GM19324 (cell line): ENCODE data around the gene ICAM5.
"Not testable (repeated sequence)": the region's sequence is repeated elsewhere in the genome, so short reads cannot be mapped to it uniquely, and the experiment has no call there.

Experiments
- ATAC-seq: cut with Tn5 transposase; IDR thresholded peaks from one replicate; pipeline ENCODE4 v1.9.1; 2021; ENCODE audit warnings: mild to moderate bottlenecking, moderate library complexity; ENCODE audit not compliant: unreplicated experiment, low FRiP score

ICAM5 gene

DNA sequence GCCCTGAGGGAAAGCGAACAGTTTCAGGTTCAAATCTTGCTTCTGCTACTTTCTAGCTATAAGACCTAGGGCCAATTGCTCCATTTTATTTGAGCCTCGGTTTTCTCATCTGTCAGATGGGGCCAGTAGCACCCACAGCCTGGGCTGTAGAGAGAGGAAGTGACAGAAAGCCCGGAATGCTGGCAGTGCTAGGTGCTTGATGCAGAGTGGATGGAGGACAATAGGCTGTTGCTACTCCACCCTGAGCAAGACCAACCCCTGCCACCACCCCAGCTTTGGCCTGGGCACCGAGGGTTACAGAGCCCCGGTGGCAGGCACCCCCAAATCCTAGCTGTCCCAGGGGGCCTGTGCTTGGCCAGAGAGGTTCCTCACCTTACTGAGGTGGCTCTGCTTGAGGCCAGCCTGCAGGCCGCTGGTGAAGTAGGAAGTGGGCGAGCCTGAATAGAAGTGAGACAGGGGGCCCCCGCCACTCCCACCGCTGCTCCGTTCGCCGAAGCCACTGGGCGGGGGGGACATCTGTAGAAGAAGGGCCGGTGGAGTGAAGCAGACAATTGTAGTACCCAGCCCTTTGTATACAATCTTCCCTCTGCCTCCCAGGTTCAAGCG, 28.2 kb downstream of the ICAM5 start:
- ATAC-seq, result no peak

DNA sequence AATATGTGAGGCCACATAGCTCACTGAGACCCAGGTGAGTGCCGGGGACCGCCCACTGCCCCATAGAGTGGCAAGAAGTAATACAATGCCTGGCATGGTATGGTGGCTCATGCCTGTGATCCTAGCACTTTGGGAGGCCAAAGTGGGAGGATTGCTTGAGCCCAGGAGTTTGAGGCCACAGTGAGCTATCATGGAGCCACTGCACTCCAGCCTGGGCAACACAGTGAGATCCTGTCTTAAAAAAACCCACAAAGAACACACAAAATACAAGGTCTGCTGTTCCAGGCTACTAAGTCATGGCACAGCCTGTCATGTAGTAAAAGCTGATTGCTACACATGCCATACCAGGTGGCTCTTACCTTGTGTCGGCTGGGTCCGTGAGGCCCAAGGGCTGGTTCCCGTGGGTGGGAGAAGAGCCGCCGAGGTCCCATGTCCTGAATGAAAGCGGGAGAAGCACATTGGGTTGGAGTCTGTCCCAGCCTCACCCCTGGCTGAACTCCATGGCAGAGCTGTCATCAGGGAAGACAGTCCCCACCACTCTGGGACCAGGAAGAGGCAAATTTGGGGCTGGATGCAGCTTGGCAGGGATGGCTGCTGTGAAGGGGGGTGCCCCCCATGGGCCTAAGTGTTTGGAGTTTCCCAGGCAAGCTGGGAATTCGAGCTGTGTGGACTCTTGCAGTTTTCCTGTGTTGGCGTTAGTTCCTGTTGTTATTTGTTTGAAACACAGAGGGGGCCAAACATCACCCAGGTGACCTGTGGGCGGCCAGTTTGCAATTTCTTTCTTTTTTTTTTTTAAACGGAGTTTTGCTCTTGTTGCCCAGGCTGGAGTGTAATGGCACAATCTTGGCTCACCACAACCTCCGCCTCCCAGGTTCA, 29.3 kb downstream of the ICAM5 start:
- no peak for ATAC-seq

DNA sequence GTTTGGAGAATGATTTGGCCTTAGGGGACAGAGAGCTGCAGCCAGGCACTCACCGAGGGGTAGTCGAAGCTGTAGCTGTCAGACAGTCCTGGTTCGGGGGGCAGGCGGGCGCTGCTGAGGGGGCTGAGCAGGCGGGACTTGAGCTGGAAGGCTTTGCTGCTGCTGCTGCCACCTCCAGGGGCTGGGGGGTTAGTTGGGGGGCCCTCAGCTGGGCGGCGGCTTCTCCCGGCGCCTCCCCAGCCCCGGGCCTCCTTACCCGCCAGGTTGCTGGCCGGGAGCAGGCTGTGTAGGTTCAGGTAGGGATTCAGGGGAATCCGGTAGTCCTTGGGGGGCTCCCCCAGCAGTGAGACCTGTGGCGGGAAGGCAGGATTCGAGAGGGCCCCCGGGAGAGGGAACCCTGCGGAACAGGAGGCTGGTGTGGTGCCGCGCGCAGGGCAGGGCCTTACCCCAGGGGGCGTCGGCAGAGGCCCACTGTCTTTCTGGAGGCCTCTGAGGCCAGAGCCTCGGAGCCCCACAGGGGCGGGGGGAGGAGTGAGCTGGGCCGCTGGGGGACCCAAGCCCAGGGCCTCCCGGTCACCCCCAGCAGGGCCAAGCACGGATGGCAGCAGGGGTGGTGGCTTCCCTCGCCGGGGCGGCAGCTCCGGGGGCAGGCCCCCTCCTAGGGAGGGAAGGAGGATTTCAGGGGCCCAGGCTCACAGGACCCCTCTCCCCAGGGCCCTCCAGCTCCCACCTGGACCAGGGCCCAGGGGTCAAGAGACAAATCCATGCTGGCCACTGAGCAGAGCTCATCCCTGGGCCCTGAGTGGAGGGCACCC, 31.1 kb downstream of the ICAM5 start:
- no peak for ATAC-seq

DNA sequence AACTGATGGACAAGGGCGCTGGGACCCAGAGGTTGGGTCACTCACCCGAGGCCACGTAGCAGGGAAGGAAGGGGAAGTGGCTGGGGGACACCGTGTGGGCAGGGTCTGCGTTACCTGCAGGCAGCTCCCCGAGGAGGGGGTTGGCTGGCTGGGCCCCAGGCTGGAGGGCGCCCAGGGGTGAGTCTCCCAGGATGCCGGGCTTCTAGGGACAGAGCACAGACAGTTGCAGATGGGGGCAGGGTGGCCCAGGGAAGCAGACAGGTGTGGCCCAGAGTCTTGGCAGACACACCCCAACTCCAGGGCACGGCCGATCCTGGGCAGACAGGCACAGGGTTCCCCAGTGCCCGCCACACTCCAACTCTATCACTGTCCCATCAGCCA, 31.7 kb downstream of the ICAM5 start:
- no peak for ATAC-seq

DNA sequence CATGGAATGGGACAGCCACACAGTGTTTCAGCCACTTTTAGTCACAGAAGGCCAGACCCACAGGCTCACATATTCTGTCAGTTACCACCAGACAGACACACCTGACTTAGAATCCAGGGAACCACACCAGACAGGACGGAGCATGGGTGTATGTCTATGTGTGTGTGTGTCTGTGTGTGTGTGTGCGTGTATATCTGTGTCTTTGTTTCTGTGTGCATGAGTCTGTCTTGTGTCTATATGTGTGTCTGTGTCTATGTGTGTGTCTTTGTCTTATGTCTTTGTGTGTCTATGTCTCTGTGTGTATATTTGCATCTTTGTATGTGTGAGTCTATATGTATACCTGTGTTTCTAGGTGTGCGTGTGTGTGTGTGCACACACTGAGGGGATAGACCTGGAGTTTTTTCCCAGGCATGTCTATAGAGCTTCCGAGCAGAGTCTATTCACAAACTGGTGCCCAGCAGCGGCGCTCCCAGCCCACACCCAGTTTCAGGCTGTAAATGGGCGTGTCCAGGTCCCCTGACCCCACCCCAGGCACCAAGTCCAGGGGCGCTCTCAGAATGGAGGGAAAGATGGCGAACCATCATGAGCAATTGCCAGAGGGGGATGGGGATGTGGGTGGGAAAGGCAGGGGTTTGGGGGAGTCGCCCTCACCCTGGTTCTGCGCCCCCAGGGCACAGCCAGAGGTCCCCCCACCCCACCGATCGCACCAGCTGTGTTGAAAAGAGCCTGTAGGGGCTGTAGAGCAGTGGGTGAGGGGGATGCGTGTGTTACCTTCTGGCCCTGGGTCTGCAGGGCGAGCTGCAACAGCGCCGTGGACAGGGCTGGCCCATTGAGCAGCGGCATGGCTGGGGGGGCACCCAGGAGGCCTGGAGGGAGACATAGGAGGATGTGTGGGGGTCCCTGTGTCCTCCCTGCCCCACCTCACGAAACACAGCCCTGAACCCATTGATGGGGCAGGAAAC, 32.4 kb downstream of the ICAM5 start:
- no peak for ATAC-seq

DNA sequence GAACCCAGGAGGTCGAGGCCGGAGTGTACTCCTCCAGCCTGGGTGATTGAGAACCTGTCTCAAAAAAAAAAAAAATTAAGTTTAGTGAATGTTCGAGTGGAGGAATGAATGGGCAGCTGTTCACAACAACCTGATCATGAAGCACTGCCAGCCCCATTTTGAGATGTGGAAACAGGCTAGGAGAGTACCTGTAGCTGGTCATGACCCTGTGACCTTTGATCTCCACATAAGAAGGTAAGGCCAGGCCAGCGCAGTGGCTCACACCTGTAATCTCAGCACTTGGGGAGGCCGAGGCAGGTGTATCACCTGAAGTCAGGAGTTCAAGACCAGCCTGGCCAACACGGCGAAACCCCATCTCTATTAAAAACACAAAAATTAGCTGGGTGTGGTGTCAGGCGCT, 36.0 kb downstream of the ICAM5 start:
- ATAC-seq, result no peak

DNA sequence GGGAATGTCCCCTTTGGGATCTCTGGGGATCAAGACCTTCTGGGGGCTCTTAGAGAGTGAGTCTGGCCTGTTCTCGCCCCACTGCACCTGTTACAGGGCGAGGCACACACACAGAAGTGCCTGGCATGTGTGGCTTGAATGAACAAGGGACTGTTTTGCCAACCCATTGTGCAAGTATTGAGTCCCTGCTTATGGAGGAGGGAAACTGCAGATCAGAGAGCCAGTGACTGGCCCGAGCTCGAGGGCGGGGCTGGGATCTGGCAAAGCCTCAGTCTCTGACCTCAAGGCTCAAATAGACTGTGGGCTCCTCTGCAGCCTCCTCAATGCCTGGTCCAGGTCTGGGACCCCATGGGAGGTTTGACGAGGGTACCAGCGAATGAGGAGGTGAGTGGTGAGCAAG, 38.0 kb downstream of the ICAM5 start:
- ATAC-seq, result no peak

DNA sequence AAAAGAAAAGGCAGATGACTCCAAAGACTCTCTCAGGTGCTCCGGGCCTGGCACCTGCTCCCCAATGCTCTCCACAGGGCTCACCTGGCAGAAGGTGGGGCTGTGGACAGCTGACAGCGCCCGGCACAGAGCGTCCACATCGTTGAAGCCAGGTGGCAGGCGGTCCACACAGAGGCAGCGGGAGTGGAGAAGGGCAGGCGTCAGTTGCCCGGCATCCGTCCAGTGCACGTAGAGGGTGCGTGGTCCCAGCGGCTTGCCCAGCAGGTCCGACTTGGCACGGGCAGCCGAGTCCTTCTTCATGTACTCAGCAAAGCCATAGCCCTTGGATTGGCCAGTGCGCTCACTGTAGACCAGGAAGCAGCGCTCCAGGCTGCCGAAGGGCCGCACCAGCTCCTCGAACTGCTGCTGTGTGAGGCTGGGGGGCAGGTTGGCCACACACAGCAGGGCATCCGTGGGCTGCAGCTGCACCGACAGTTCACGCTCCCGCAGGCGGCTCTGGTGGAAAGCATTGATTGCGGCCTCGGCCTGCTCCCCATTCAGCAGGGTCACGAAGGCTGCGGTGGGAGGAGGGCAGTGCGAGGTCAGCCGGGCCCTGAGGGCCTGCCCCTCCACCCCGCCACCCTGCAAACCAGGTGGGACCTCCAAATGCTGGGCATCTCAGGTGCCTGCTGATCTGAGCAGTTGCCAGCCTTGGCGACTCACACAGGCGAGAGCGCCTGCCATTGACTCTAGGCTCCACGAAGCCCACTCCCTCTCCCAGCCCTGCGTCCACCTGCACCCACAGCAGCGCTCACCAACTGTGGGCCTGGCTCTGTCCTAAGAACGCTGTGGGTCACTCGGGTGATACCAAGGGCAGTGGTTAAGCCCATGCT, 39.0 kb downstream of the ICAM5 start:
- no peak for ATAC-seq

DNA sequence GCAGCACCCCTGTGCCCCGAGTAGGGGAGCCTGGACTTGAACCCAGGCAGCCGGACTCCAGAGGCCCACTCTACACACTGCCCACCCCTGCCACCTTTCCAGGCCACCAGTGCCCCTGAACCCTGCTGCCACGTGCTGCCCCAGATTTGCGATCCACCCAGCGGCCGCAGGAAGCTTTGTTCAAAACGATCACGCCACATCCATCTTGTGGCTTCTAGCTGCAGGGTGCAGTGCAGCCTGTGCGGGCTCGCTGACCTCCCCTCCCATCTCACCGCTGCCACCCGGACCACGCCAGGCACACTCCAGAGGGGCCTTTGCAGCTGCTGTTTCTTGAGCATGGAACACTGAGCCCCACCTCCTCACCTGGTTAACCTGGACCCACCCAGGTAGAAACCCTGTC, 39.8 kb downstream of the ICAM5 start:
- no peak for ATAC-seq

DNA sequence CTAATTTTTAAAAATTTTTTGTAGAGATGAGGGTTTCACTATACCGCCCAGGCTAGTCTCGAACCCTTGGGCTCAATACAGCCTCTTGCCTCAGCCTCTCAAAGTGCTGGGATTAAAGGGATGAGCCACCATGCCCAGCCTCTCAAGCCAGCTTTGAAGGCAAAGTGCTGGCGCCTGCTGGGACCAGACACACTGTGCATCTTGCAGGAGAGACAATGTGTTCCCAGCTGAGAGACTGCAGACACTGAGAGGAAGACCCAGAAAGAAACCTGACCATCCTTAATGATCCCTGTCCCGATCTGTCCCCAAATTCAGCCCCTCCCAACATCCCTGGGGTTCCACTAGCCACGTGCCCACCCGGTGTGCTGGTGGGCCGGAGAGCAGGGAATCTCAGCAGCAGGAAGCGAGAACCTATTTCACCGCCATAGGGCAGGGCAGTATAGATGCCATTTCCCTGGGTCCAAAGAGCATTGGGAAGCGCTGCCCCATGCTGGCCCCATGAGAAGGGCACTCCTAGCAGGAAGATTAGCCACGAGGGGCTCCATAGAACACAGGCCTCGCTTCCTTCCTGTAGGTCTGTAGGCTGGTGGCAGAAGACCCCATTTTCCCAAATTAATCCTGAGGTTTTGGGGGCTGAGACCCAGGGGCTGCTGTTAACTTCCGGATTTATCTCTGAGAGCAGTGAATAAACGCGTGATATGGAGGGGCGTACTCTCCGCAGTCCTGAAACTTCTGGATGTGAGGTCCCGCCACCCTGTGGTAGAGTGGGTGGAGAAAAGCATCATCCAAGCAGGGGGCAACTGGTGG, 42.6 kb downstream of the ICAM5 start:
- no peak for ATAC-seq

DNA sequence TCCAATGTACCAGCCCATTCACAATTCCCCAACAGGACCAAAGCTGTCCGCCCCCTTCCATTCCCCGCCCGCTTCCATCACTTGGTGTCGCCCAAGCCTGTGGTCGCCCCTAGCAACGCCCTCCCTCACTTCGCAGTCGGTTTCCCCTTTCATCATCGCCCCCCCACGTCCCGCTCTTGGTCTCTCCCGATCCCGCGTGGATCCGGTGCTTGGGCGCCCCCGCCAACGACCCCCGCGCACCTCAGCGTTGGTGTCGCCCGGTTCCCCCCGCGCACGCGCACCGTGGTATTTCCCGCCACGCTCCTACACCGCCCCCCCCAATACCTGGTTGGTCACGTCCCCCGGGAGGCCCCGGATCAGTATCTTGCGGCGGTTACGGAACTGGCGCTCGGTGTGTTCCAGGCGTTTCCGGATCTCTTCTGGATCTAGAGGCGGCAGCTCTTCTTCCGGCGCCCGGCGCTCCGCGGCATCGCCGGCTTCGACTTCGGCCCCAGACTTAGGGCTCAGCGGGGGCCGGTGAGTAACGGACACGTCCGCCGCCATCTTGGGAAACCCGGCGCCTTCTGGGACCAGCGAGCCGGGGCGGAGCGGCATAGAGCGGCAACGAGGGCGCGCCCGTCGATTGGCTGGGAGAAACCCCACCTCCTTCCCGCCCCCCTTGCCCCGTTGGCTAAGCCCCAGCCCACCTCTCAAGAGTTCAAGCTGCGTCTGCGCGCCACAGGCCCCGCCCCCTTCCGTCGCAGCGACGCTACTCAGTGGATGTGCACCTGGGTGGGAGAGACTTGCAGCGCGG, 43.4 kb downstream of the ICAM5 start, which contains the start of gene RAVER1:
Gene RAVER1 (minus strand): TSS at position 565 of the 793 bp plus-strand sequence. CDS start 22 bp downstream, at position 543.
- peak; percentile 89 for ATAC-seq

DNA sequence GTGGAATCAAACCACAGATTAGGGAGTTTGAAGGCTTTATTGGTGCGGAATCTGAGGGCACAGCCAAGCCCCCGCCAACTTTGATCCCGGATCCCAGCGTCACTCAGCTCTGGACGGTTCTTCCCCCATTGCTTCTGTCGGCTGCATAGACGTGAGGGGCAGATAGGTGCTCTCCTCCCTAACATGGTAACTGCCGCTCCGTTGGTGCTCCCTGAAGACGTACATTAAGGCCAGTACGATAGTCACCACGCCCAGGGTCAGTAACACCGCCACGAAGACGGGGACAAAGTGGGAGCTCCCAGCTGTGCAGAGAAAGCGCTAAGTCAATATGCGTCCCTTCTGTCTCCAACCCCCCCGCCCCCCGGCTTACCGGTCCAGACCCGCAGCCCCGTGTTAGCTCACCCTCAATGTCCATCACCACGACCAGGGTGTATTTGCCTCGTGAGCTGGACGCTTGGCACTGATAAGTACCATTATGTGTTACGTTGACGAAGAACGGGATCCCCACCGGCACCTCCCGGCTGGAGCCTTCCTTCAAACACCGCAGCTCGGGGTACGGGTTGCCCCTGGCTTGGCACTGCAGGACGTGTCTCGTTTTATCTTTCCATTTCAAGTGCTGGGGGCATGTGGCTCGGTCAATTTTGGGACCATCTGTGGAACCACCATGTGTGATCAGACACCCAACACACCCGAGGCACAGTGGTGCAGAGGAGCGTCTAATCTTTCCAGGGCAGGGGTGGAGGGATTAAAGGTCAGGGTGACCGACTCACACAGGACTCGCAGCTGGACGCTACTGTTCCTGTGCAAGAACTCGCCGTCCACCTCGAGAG, 44.2 kb downstream of the ICAM5 start:
- ATAC-seq, result no peak

DNA sequence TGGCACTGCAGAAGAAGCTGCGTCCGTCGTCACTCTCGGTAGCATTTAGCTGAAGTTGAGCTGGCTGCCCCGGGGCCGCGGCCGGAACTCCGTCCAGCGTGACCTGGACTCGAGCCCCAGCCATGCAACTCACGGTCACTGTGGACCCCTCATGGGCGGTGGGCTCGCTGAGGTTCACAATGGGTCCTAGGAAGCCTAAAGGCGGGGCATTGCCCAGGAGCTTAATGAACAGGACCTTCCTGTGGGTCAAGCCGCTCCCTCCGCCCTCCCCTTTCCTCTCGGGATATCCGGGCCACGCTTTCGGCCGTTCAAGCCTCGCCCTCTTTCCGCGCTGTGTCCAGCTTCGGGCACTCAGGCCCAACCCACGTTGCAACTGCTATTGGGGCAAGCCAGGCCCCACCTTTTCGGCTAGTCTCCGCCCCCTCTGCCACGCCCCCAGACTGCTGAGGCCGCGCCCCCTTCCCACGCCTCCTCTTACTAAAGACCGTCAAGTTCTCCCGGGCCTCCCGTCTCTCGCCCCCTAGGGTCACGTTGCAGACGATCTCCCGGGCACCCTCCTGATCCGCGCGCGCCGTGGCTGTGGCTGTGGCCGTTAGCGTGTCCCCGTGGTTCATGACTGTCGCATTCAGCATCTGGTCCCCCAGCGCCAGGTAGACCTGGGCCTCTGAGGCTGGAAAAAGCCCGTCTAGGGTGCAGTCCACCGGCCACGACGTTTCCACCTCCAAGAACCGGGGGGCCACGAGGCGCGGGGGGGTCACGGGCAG, 45.0 kb downstream of the ICAM5 start:
- ATAC-seq, result no peak

DNA sequence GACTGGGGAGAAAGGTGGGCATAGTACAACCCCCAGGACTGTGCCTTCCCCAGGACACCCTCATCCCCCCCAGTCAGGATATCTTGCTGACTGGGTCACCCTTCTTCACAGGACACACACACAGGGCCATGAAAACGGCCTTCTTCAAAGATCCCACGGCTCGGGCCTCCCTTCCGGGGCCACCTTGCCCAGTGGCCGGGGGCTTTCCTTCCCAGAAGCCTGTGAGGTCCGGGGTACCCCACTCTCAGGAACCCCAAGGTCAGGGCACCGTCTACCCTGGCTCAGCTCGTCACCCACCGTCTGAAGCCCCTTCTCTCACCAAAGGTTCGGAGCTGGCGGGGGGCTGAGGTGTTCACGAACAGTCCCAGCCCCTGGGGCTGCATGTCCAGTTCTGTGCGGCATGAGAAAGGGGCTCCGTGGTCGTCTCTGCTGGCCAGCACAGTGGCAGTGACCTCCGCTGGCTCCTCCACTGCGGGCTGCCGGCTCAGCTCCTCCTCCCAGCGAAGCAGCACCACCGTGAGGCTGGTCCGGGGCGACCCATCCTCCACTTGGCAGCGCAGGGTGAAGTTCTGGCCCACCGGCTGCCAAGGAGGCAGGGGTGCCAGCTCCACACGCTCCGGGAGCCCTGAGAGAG, 45.7 kb downstream of the ICAM5 start:
- ATAC-seq, result no peak

DNA sequence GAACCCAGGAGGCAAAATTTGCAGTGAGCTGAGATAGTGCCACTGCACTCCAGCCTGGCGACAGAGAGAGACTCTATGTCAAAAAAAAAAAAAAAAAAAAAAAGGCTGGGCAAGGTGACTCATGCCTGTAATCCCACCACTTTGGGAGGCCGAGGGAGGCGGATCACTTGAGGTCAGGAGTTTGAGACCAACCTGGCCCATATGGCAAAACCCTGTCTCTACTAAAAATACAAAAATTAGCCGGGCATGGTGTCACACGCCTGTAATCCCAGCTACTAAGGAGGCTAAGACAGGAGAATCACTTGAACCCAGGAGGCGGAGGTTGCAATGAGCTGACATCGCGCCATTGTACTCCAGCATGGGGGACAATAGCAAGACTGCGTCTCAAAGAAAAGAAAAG, 47.0 kb downstream of the ICAM5 start:
- ATAC-seq, result not testable (repeated sequence)
